Measurements from ENCODE around the gene STARD7. TPM values are rescaled to one million over a fixed set of nuclear protein-coding genes. Genes with fewer than 3 reads are reported as not detected.

The STARD7 gene
- total RNA-seq, 1 donor from 2014 or later = 96.1 TPM

GRCh38 chr2:96239745-96240264 is 31.2 kb upstream of the STARD7 start:
- no peak for DNase-seq (ENCODE audit: low read depth)
- Histone ChIP-seq H3K27me3 (ENCODE audit: control insufficient read depth, insufficient read depth, low read length) (no peaks in the 10 kb centered on the region), H3K36me3 (ENCODE audit: control insufficient read depth, insufficient read depth, low read length) (no peaks in the 10 kb centered on the region), H3K4me3 (ENCODE audit: low read depth, low read length) (no peak overlapping the region)
- TF ChIP-seq CTCF (IDR thresholded peaks at IDR 0.05; ENCODE audit: insufficient read depth, low read length, poor library complexity, severe bottlenecking) = no peak

GRCh38 chr2:96239091-96239490 is 30.5 kb upstream of the STARD7 start:
- Histone ChIP-seq H3K36me3 (ENCODE audit: control insufficient read depth, insufficient read depth, low read length) (no peaks in the 10 kb centered on the region), H3K4me3 (ENCODE audit: low read depth, low read length) (no peak overlapping the region), H3K27me3 (ENCODE audit: control insufficient read depth, insufficient read depth, low read length) (no peaks in the 10 kb centered on the region)
- DNase-seq (ENCODE audit: low read depth) = no peak
- no peak for TF ChIP-seq CTCF (IDR thresholded peaks at IDR 0.05; ENCODE audit: insufficient read depth, low read length, poor library complexity, severe bottlenecking)

- Histone ChIP-seq H3K4me3 (ENCODE audit: low read depth, low read length) (no peak overlapping the region), H3K36me3 (ENCODE audit: control insufficient read depth, insufficient read depth, low read length) (no peaks in the 10 kb centered on the region), H3K27me3 (ENCODE audit: control insufficient read depth, insufficient read depth, low read length) (no peaks in the 10 kb centered on the region)
- DNase-seq (ENCODE audit: low read depth) = no peak
- no peak for TF ChIP-seq CTCF (IDR thresholded peaks at IDR 0.05; ENCODE audit: insufficient read depth, low read length, poor library complexity, severe bottlenecking)
These were observed 29.6 kb upstream of the STARD7 start for GRCh38 chr2:96238266-96238665.

GRCh38 chr2:96236882-96237281 is 28.3 kb upstream of the STARD7 start:
- Histone ChIP-seq H3K36me3 (ENCODE audit: control insufficient read depth, insufficient read depth, low read length) (no peaks in the 10 kb centered on the region), H3K27me3 (ENCODE audit: control insufficient read depth, insufficient read depth, low read length) (no peaks in the 10 kb centered on the region), H3K4me3 (ENCODE audit: low read depth, low read length) (no peak overlapping the region)
- no peak for TF ChIP-seq CTCF (IDR thresholded peaks at IDR 0.05; ENCODE audit: insufficient read depth, low read length, poor library complexity, severe bottlenecking)
- no peak for DNase-seq (ENCODE audit: low read depth)

GRCh38 chr2:96233880-96234316 is 25.3 kb upstream of the STARD7 start:
- Histone ChIP-seq H3K27me3 (ENCODE audit: control insufficient read depth, insufficient read depth, low read length) (no peaks in the 10 kb centered on the region), H3K4me3 (ENCODE audit: low read depth, low read length) (no peak overlapping the region), H3K36me3 (ENCODE audit: control insufficient read depth, insufficient read depth, low read length) (no peaks in the 10 kb centered on the region)
- DNase-seq (ENCODE audit: low read depth) = no peak
- TF ChIP-seq CTCF (IDR thresholded peaks at IDR 0.05; ENCODE audit: insufficient read depth, low read length, poor library complexity, severe bottlenecking) = no peak

DNA sequence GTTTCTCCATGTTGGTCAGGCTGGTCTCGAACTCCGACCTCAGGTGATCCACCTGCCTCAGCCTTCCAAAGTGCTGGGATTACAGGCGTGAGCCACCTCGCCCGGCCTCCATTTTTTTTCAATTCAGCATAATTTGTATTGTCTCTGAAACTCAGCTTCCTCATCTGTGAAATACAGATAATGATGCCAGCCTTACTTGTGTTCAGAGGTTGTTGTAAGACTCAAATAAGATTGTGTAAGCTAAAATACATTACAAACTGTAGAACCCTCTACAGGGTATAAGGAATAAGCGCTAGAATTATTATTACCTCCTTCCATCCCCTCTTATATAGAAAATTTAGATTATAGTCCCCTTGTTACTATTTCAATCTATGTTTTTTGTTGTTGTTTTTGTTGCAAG is 24.8 kb upstream of the STARD7 start:
- no peak for DNase-seq (ENCODE audit: low read depth)
- no peak for TF ChIP-seq CTCF (IDR thresholded peaks at IDR 0.05; ENCODE audit: insufficient read depth, low read length, poor library complexity, severe bottlenecking)
- H3K27me3 ChIP-seq (ENCODE audit: control insufficient read depth, insufficient read depth, low read length) = no peaks in the 10 kb centered on the region

More for the DNA sequence above, 24.8 kb upstream of the STARD7 start:
- no peak overlapping the region for H3K4me3 ChIP-seq (ENCODE audit: low read depth, low read length)
- H3K36me3 ChIP-seq (ENCODE audit: control insufficient read depth, insufficient read depth, low read length) = no peaks in the 10 kb centered on the region
